ENCODE results near the gene PPEF1. TPM values are rescaled to one million over a fixed set of nuclear protein-coding genes. Genes with fewer than 3 reads are reported as not detected.
A peak's percentile ranks its signal among the peaks of the same experiment; 100 is the strongest.

The PPEF1 gene
- total and polyA plus RNA-seq, 12 donors = 0.07 to 0.93 (median 0.31) TPM; not detected in 6

- TF ChIP-seq CTCF (IDR thresholded peaks at IDR 0.05) = no peak
Observed at GRCh38 chrX:18696653-18697052, 10.8 kb upstream of the PPEF1 start.

GRCh38 chrX:18698737-18699650 lies 8.5 kb upstream of the PPEF1 start:
- Histone ChIP-seq H3K4me1 (no peaks in the 10 kb centered on the region), H3K4me3 (no peak overlapping the region), H3K27ac (no peak overlapping the region), H3K27me3 (no peaks in the 10 kb centered on the region), H3K9me3 (no peaks in the 10 kb centered on the region), H3K36me3 (no peaks in the 10 kb centered on the region)
- WGBS, 2 donors = 95 to 96% methylated on average over 12 of the region's 12 CpGs
- intact Hi-C loops (cut with DNase I) = no loop called here
- DNase-seq (no peak), ATAC-seq (no peak)
- no peak for TF ChIP-seq CTCF (IDR thresholded peaks at IDR 0.05)

More at GRCh38 chrX:18696653-18697052, 10.8 kb upstream of the PPEF1 start:
- ATAC-seq = no peak
- H3K27ac ChIP-seq = no peak overlapping the region
- intact Hi-C loops (cut with DNase I) = no loop called here
- no peaks in the 10 kb centered on the region for H3K27me3 ChIP-seq
- H3K4me3 ChIP-seq = no peak overlapping the region
- 86 to 91% methylated on average over 3 of the region's 3 CpGs for WGBS, 2 donors
- H3K36me3 ChIP-seq = no peaks in the 10 kb centered on the region
- H3K4me1 ChIP-seq = no peaks in the 10 kb centered on the region
- DNase-seq = no peak
- no peaks in the 10 kb centered on the region for H3K9me3 ChIP-seq

- Histone ChIP-seq H3K4me1 (no peaks in the 10 kb centered on the region), H3K27me3 (no peaks in the 10 kb centered on the region), H3K27ac (no peak overlapping the region), H3K36me3 (no peaks in the 10 kb centered on the region), H3K9me3 (no peaks in the 10 kb centered on the region), H3K4me3 (no peak overlapping the region)
- no peak for TF ChIP-seq CTCF (IDR thresholded peaks at IDR 0.05)
- intact Hi-C loops (cut with DNase I) = no loop called here
- 78 to 81% methylated on average over 5 of the region's 5 CpGs for WGBS, 2 donors
- peak; percentile 29 to 38 for DNase-seq
- ATAC-seq = peak in 1 of 8 donors; percentile 30
Observed at GRCh38 chrX:18701621-18702361, 5.7 kb upstream of the PPEF1 start.

- H3K27me3 ChIP-seq = peaks cover 0 to 5% (median 0%) of the 10 kb centered on the region in 7 donors
- 74 to 79% methylated on average over 12 of the region's 12 CpGs for WGBS, 2 donors
- H3K27ac ChIP-seq = no peak overlapping the region
- no peaks in the 10 kb centered on the region for H3K4me1 ChIP-seq
- no peak for TF ChIP-seq CTCF (IDR thresholded peaks at IDR 0.05)
- intact Hi-C loops (cut with DNase I) = no loop called here
- ATAC-seq (peak in 1 of 8 donors; percentile 59), DNase-seq (no peak)
- H3K36me3 ChIP-seq = no peaks in the 10 kb centered on the region
- H3K4me3 ChIP-seq = no peak overlapping the region
- no peaks in the 10 kb centered on the region for H3K9me3 ChIP-seq
Observed at GRCh38 chrX:18702362-18703195, 4.9 kb upstream of the PPEF1 start.
